ENCODE measurements around the gene ZNF764.

Gene ZNF764

GRCh38 chr16:30570636-30571444, 12.7 kb upstream of the ZNF764 start:
- DNase-seq (ENCODE audit: extremely low spot score, insufficient read length, low read depth): no peak
- FAIRE-seq: no peak

- DNase-seq (ENCODE audit: extremely low spot score, insufficient read length, low read depth) (no peak), FAIRE-seq (no peak)
Measured at GRCh38 chr16:30569746-30570635, 11.8 kb upstream of the ZNF764 start.

GRCh38 chr16:30569281-30569680, 11.1 kb upstream of the ZNF764 start:
- no peak for FAIRE-seq
- DNase-seq (ENCODE audit: extremely low spot score, insufficient read length, low read depth): no peak

GRCh38 chr16:30567991-30568638, 9.9 kb upstream of the ZNF764 start:
- DNase-seq (ENCODE audit: extremely low spot score, insufficient read length, low read depth): peak; percentile 28
- peak; percentile 92 for FAIRE-seq

GRCh38 chr16:30567160-30567990, 9.2 kb upstream of the ZNF764 start:
- FAIRE-seq (no peak), DNase-seq (ENCODE audit: extremely low spot score, insufficient read length, low read depth) (no peak)

- DNase-seq (ENCODE audit: extremely low spot score, insufficient read length, low read depth) (no peak), FAIRE-seq (no peak)
Measured at GRCh38 chr16:30566531-30566930, 8.4 kb upstream of the ZNF764 start.

GRCh38 chr16:30565984-30566383, 7.8 kb upstream of the ZNF764 start:
- FAIRE-seq: no peak
- DNase-seq (ENCODE audit: extremely low spot score, insufficient read length, low read depth): no peak

- DNase-seq (ENCODE audit: extremely low spot score, insufficient read length, low read depth) (no peak), FAIRE-seq (no peak)
Measured at GRCh38 chr16:30565526-30565925, 7.4 kb upstream of the ZNF764 start.

GRCh38 chr16:30562021-30562420, 3.8 kb upstream of the ZNF764 start:
- FAIRE-seq (no peak), DNase-seq (ENCODE audit: extremely low spot score, insufficient read length, low read depth) (no peak)

GRCh38 chr16:30561089-30561816, 3.1 kb upstream of the ZNF764 start:
- DNase-seq (ENCODE audit: extremely low spot score, insufficient read length, low read depth) (no peak), FAIRE-seq (no peak)

GRCh38 chr16:30559690-30560089, 1.5 kb upstream of the ZNF764 start:
- FAIRE-seq: no peak
- DNase-seq (ENCODE audit: extremely low spot score, insufficient read length, low read depth): no peak

- no peak for FAIRE-seq
- DNase-seq (ENCODE audit: extremely low spot score, insufficient read length, low read depth): no peak
Measured at GRCh38 chr16:30558789-30559377, 709 bp upstream of the ZNF764 start.

GRCh38 chr16:30557707-30557956, 542 bp downstream of the ZNF764 start:
- peak; percentile 53 for FAIRE-seq

GRCh38 chr16:30556125-30556473, 2.1 kb downstream of the ZNF764 start:
- DNase-seq (ENCODE audit: extremely low spot score, insufficient read length, low read depth) (no peak), FAIRE-seq (no peak)

More at GRCh38 chr16:30557707-30557956, 542 bp downstream of the ZNF764 start:
- DNase-seq (ENCODE audit: extremely low spot score, insufficient read length, low read depth): no peak

- DNase-seq (ENCODE audit: extremely low spot score, insufficient read length, low read depth): no peak
- no peak for FAIRE-seq
Measured at GRCh38 chr16:30555315-30556124, 2.7 kb downstream of the ZNF764 start.

- FAIRE-seq (no peak), DNase-seq (ENCODE audit: extremely low spot score, insufficient read length, low read depth) (no peak)
Measured at GRCh38 chr16:30554557-30555314, 3.4 kb downstream of the ZNF764 start.

GRCh38 chr16:30553393-30553899, 4.7 kb downstream of the ZNF764 start:
- DNase-seq (ENCODE audit: extremely low spot score, insufficient read length, low read depth) (no peak), FAIRE-seq (no peak)

Measured in GM18507 (cell line).